HCT116 (cell line): ENCODE data around the gene SLC12A7. TPM values are rescaled to one million over a fixed set of nuclear protein-coding genes. Genes with fewer than 3 reads are reported as not detected.

Experiments used
- ATAC-seq: fragments of 200-7000 bp; cut with Tn5 transposase; 2 replicates; pipeline ENCODE4 v1.9.1; 2020; ENCODE audit warnings: mild to moderate bottlenecking, moderate library complexity
- BruUV-seq: library from RNA; stranded (reverse); fragments of 400-500 nt; replicated peaks from 2 replicates; lab custom pipeline; 2021; lab: Mats Ljungman, UMichigan
- CTCF ChIA-PET: fragments of 300-600 bp; sonication (Branson Sonifier 250); formaldehyde crosslinking; loops from one replicate; lab custom pipeline; 2021; ENCODE audit warnings: antibody characterized with exemption; lab: Charles Lee
- POLR2A ChIA-PET: fragments of 300-600, 350-600 bp; sonication (Branson Sonifier 250); formaldehyde crosslinking; loops from one replicate; lab custom pipeline; 2021; ENCODE audit warnings: antibody characterized with exemption; lab: Charles Lee
- RAD21 ChIA-PET, 2 experiments: fragments of 300-600 bp; sonication (Branson Sonifier 250); formaldehyde crosslinking; loops; one replicate each; lab custom pipeline; 2023; ENCODE audit warnings: low total read pairs in 2 of 2; ENCODE audit not compliant: uncharacterized antibody in 2 of 2, unreplicated experiment in 2 of 2, low non-redundant PET in 1 of 2; lab: Charles Lee
- DNase-seq: peaks from one replicate; pipeline ENCODE4 v3.0.0-alpha.2; 2010; ENCODE audit warnings: low read depth, low spot score
- H2AFZ ChIP-seq: fragments of 200-600 bp; shearing (Covaris generic), sonication (generic); 2 replicates; pipeline ENCODE4 v1.6.1; 2017; ENCODE audit warnings: low read depth, mixed run types, mixed read lengths, antibody characterized with exemption, low read length; ENCODE audit not compliant: poor library complexity, severe bottlenecking
- H3K27ac ChIP-seq: 2 replicates; pipeline ENCODE4 v1.5.1; 2012; ENCODE audit warnings: low read depth, low read length
- H3K27me3 ChIP-seq: fragments of 200-600 bp; sonication (generic); 2 replicates; pipeline ENCODE4 v1.6.1; 2016; ENCODE audit warnings: mixed run types, low read length, mixed read lengths; ENCODE audit not compliant: insufficient read depth
- H3K36me3 ChIP-seq, 2 experiments: fragments of 200-500 bp in 1 of 2; fragments of 200-600 bp in 1 of 2; sonication (Bioruptor generic) in 1 of 2; sonication (generic) in 1 of 2; 2 replicates each; pipeline versions ENCODE4 v1.5.1 to v1.6.1; 2014 to 2016; ENCODE audit warnings: low read length in 2 of 2, inconsistent platforms in 1 of 2, mixed read lengths in 1 of 2, mixed run types in 1 of 2; ENCODE audit not compliant: insufficient read depth in 2 of 2, control insufficient read depth in 1 of 2
- H3K4me1 ChIP-seq, 2 experiments: fragments of 200-600 bp in 1 of 2; sonication (generic) in 1 of 2; 2 replicates each; pipeline versions ENCODE4 v1.5.1 to v1.6.1; 2012 to 2017; ENCODE audit warnings: low read length in 2 of 2, inconsistent platforms in 1 of 2, mild to moderate bottlenecking in 1 of 2, mixed read lengths in 1 of 2, mixed run types in 1 of 2, moderate library complexity in 1 of 2; ENCODE audit not compliant: insufficient read depth in 2 of 2, control insufficient read depth in 1 of 2
- H3K4me2 ChIP-seq: fragments of 200-600 bp; sonication (generic); 2 replicates; pipeline ENCODE4 v1.6.1; 2017; ENCODE audit warnings: mixed run types, low read length, mixed read lengths
- H3K4me3 ChIP-seq, 2 experiments: fragments of 200-600 bp in 1 of 2; sonication (generic) in 1 of 2; replicated peaks in 1 of 2; 2 replicates each; pipeline ENCODE4 v1.5.1; 2011 to 2016; ENCODE audit warnings: low read length in 2 of 2, control low read depth in 1 of 2, low read depth in 1 of 2, mild to moderate bottlenecking in 1 of 2, mixed read lengths in 1 of 2, mixed run types in 1 of 2
- H3K79me2 ChIP-seq: fragments of 200-600 bp; sonication (generic); 2 replicates; pipeline ENCODE4 v1.6.1; 2017; ENCODE audit warnings: mild to moderate bottlenecking, mixed run types, low read length, moderate library complexity, mixed read lengths; ENCODE audit not compliant: insufficient read depth
- H3K9ac ChIP-seq: fragments of 200-600 bp; sonication (generic); 2 replicates; pipeline ENCODE4 v1.6.1; 2016; ENCODE audit warnings: low read length, mixed read lengths
- H3K9me2 ChIP-seq: fragments of 200-600 bp; sonication (generic), shearing (Covaris generic); 2 replicates; pipeline ENCODE4 v1.6.1; 2017; ENCODE audit warnings: mixed run types, mild to moderate bottlenecking, moderate library complexity; ENCODE audit not compliant: insufficient read depth
- H3K9me3 ChIP-seq, 2 experiments: fragments of 200-500 bp in 1 of 2; fragments of 200-600 bp in 1 of 2; sonication (Bioruptor generic) in 1 of 2; sonication (generic) in 1 of 2; 2 replicates each; pipeline ENCODE4 v1.6.1; 2014 to 2017; ENCODE audit warnings: low read length in 2 of 2, mixed read lengths in 2 of 2, inconsistent platforms in 1 of 2, low read depth in 1 of 2, mild to moderate bottlenecking in 1 of 2, mixed run types in 1 of 2, moderate library complexity in 1 of 2; ENCODE audit not compliant: control insufficient read depth in 1 of 2, insufficient read depth in 1 of 2
- H4K20me1 ChIP-seq: fragments of 200-600 bp; sonication (generic), shearing (Covaris generic); 2 replicates; pipeline ENCODE4 v1.6.1; 2017; ENCODE audit warnings: mixed run types, mild to moderate bottlenecking, moderate library complexity; ENCODE audit not compliant: insufficient read depth
- CBX3 ChIP-seq: IDR thresholded peaks from 2 replicates; pipeline ENCODE4 v1.6.1; 2012; ENCODE audit warnings: low read depth
- CEBPB ChIP-seq: IDR thresholded peaks from 2 replicates; pipeline ENCODE4 v1.6.1; 2012; ENCODE audit warnings: low read depth
- SRF ChIP-seq: IDR thresholded peaks from 2 replicates; pipeline ENCODE4 v1.6.1; 2012; ENCODE audit warnings: low read depth
- TCF7L2 ChIP-seq: IDR thresholded peaks from 2 replicates; pipeline ENCODE4 v1.7.0; 2011; ENCODE audit warnings: borderline replicate concordance, inconsistent platforms; ENCODE audit not compliant: insufficient read depth, insufficient read length; ENCODE audit errors: extremely low read depth
- ZNF274 ChIP-seq: fragments of 200-500 bp; sonication (Bioruptor generic); IDR thresholded peaks from 2 replicates; pipeline ENCODE4 v1.6.1; 2014; ENCODE audit warnings: mild to moderate bottlenecking, low read depth, low read length, inconsistent platforms
- intact Hi-C: fragments of 100-400 bp; cut with micrococcal nuclease; formaldehyde crosslinking; loops from 2 replicates; pipeline ENCODE4 v1.10.0; 2022
- total RNA-seq: library from RNA; stranded (reverse); gene quantifications from one replicate; pipeline ENCODE4 v1.2.1, GENCODE V29; 2021; ENCODE audit not compliant: unreplicated experiment
- TF ChIP-seq, protein P1 (sequence below), 3 experiments: fragments of 200-600 bp in 1 of 3; sonication (generic) in 1 of 3; IDR thresholded peaks in 2 of 3; conservative IDR thresholded peaks in 1 of 3; 2 replicates each; pipeline ENCODE4 v1.5.1; 2012 to 2017; ENCODE audit warnings: low read depth in 2 of 3, low read length in 2 of 3, antibody characterized with exemption in 1 of 3, borderline replicate concordance in 1 of 3, control low read depth in 1 of 3, mild to moderate bottlenecking in 1 of 3, mixed read lengths in 1 of 3, mixed run types in 1 of 3, moderate library complexity in 1 of 3; ENCODE audit not compliant: insufficient read depth in 1 of 3
- TF ChIP-seq, protein P2 (sequence below): IDR thresholded peaks from 2 replicates; pipeline ENCODE4 v1.6.1; 2012
- TF ChIP-seq, protein P3 (sequence below): IDR thresholded peaks from 2 replicates; pipeline ENCODE4 v1.6.1; 2011; ENCODE audit warnings: mild to moderate bottlenecking, low read length, moderate library complexity; ENCODE audit not compliant: insufficient replicate concordance; ENCODE audit errors: extremely low read depth

Gene SLC12A7
- total RNA-seq, 1 experiment from 2014 or later, result 29.6 TPM

DNA sequence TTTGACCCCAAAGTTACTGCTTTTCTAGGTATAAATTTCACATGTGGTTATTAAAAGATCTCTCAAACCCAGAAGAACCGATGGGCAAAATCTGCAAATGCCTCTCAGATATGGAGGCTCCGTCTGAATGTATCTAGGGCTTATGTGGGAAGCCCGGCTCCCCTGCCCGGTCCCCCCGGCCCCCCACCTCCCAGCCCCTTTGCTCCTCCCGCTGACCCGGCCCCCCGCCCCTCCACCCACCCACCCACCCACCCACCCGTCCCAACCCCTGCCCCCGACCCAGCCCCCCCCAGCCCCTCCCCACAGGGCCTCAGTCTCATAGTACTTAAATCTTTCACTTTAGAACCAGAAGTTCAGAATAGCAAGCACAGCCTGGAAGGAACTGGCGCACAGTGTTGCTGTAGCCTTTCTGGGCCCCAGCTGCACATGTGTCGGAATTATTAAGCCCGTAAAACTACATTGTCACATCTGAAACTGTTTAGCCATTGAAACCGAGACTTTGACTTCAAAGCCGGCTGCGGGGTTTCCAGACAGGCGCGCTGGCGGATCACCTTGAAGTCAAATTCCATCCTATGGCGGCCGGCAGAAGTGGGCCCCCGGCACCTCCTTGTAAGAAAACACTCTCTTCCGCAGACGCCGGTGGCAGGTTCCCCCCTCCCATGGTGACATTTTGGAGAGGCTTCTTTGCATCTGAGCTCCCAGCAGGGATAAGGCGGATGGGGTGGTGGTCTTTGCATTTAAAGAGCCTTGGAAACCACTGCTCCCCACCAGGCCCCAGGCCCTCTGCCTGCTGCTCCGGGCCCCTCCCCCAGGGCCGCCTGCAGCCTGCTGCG, 90.5 kb downstream of the SLC12A7 start:
- no peak for ATAC-seq
- H2AFZ ChIP-seq, result no peak overlapping the region
- no peaks in the 10 kb centered on the region for H3K79me2 ChIP-seq
- CTCF ChIA-PET, result no interaction called here
- no peaks in the 10 kb centered on the region for H4K20me1 ChIP-seq
- intact Hi-C loops, result no loop called here
- no peak overlapping the region for H3K9ac ChIP-seq
- H3K36me3 ChIP-seq, result no peaks in the 10 kb centered on the region; a peak in 1 of 4 replicates
- TF ChIP-seq CEBPB (no peak), TCF7L2 (no peak), ZNF274 (no peak), SRF (no peak), CBX3 (no peak)
- TF ChIP-seq, protein P1, sequence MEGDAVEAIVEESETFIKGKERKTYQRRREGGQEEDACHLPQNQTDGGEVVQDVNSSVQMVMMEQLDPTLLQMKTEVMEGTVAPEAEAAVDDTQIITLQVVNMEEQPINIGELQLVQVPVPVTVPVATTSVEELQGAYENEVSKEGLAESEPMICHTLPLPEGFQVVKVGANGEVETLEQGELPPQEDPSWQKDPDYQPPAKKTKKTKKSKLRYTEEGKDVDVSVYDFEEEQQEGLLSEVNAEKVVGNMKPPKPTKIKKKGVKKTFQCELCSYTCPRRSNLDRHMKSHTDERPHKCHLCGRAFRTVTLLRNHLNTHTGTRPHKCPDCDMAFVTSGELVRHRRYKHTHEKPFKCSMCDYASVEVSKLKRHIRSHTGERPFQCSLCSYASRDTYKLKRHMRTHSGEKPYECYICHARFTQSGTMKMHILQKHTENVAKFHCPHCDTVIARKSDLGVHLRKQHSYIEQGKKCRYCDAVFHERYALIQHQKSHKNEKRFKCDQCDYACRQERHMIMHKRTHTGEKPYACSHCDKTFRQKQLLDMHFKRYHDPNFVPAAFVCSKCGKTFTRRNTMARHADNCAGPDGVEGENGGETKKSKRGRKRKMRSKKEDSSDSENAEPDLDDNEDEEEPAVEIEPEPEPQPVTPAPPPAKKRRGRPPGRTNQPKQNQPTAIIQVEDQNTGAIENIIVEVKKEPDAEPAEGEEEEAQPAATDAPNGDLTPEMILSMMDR (IDR thresholded peaks at IDR 0.05 in 2 of 3, conservative IDR thresholded peaks at IDR 0.05 in 1 of 3; ENCODE audit: borderline replicate concordance in 1 of 3, insufficient read depth in 1 of 3, low read depth in 2 of 3, low read length in 2 of 3), result no peak
- TF ChIP-seq, protein P2, sequence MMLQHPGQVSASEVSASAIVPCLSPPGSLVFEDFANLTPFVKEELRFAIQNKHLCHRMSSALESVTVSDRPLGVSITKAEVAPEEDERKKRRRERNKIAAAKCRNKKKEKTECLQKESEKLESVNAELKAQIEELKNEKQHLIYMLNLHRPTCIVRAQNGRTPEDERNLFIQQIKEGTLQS, result no peak
- TF ChIP-seq, protein P3, sequence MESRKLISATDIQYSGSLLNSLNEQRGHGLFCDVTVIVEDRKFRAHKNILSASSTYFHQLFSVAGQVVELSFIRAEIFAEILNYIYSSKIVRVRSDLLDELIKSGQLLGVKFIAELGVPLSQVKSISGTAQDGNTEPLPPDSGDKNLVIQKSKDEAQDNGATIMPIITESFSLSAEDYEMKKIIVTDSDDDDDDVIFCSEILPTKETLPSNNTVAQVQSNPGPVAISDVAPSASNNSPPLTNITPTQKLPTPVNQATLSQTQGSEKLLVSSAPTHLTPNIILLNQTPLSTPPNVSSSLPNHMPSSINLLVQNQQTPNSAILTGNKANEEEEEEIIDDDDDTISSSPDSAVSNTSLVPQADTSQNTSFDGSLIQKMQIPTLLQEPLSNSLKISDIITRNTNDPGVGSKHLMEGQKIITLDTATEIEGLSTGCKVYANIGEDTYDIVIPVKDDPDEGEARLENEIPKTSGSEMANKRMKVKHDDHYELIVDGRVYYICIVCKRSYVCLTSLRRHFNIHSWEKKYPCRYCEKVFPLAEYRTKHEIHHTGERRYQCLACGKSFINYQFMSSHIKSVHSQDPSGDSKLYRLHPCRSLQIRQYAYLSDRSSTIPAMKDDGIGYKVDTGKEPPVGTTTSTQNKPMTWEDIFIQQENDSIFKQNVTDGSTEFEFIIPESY, result no peak
- no peak overlapping the region for H3K27ac ChIP-seq
- no peaks in the 10 kb centered on the region for H3K4me1 ChIP-seq
- H3K4me3 ChIP-seq, result no peak overlapping the region
- no peaks in the 10 kb centered on the region for H3K9me2 ChIP-seq
- RAD21 ChIA-PET, result no interaction called here
- no peak overlapping the region for H3K4me2 ChIP-seq
- POLR2A ChIA-PET, result interaction anchor here (0.6 kb wide), 1 partner anchor 11 kb away, joined by 3 read pairs; no protein-coding TSS in a partner anchor
- H3K9me3 ChIP-seq, result no peaks in the 10 kb centered on the region
- no peak for DNase-seq
- H3K27me3 ChIP-seq, result no peaks in the 10 kb centered on the region
- BruUV-seq, result no TSS peak
